DMS79 (cell line): ENCODE data around the gene CBLC.
A peak's percentile ranks its signal among the peaks of the same experiment; 100 is the strongest.

ENCODE experiments used
- DNase-seq: peaks from one replicate; lab custom pipeline; 2025; lab: John Stamatoyannopoulos, UW

The CBLC gene, protein sequence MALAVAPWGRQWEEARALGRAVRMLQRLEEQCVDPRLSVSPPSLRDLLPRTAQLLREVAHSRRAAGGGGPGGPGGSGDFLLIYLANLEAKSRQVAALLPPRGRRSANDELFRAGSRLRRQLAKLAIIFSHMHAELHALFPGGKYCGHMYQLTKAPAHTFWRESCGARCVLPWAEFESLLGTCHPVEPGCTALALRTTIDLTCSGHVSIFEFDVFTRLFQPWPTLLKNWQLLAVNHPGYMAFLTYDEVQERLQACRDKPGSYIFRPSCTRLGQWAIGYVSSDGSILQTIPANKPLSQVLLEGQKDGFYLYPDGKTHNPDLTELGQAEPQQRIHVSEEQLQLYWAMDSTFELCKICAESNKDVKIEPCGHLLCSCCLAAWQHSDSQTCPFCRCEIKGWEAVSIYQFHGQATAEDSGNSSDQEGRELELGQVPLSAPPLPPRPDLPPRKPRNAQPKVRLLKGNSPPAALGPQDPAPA

DNA sequence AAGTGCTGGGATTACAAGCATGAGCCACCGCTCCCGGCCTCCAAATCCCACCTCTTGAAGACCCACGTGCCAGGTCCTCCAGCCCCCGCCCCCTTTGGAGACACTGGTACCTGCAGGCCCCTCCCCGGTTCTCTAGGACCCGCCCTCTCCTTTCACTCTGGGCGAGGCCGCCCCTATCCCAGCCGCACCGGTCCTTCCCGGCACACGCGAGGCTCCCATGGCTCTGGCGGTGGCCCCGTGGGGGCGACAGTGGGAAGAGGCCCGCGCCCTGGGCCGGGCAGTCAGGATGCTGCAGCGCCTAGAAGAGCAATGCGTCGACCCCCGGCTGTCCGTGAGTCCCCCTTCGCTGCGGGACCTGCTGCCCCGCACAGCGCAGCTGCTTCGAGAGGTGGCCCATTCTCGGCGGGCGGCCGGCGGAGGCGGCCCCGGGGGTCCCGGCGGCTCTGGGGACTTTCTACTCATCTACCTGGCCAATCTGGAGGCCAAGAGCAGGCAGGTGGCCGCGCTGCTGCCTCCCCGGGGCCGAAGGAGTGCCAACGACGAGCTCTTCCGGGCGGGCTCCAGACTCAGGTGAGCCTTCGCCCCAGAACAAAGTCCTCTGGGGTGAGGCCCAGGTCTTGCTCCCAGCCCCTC lies at the start of gene CBLC:
TSS of gene CBLC (plus strand) at position 176 of the 633 bp plus-strand sequence. CDS start at position 218, 42 bp downstream.
- peak; percentile 56 for DNase-seq

GRCh38 chr19:44728178-44728577 lies 49.5 kb upstream of the CBLC start:
- DNase-seq = no peak

- DNase-seq = no peak
Measured at GRCh38 chr19:44729516-44730033, 48.1 kb upstream of the CBLC start.

- no peak for DNase-seq
Measured at GRCh38 chr19:44731081-44731480, 46.6 kb upstream of the CBLC start.

GRCh38 chr19:44731622-44732021 lies 46.1 kb upstream of the CBLC start:
- no peak for DNase-seq

DNA sequence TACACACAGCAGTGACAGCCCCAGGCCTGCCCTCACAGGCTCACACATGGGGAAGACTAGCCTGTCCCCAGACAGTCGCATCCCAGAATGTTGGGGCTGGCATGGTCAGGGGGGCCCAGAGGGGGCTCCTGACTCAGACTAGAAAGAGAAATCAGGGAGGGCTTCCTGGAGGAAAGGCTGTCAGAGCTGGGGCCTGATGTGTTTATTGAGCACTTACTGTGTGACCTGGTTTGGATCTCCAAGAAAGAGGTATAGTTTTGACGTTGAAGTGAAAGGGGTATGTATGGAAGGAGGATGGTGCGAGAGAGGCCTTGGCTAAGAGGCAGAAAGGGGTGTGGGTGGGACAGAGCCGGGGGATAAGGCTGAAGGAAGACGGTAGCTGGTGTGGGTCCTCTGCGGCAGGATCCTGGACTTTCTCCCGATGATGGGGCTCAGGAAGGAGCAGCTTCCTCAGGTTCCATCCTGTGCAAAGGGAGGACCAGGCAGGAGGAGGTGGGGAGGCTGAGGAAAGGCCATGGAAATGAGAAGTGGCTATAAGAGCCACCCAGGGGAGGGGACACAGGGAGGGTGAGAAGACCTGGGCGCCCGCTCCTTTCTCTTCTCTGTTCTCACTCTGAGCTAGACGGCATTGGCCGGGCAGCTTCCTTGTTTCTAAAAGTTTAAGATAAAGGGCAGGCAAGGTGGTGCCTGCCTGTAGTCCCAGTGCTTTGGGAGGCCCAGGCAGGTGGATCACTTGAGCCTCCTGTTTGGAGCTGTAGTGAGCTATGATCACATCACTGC lies 45.3 kb upstream of the CBLC start:
- no peak for DNase-seq

GRCh38 chr19:44734357-44734756 lies 43.3 kb upstream of the CBLC start:
- no peak for DNase-seq

GRCh38 chr19:44735011-44735410 lies 42.7 kb upstream of the CBLC start:
- no peak for DNase-seq

DNA sequence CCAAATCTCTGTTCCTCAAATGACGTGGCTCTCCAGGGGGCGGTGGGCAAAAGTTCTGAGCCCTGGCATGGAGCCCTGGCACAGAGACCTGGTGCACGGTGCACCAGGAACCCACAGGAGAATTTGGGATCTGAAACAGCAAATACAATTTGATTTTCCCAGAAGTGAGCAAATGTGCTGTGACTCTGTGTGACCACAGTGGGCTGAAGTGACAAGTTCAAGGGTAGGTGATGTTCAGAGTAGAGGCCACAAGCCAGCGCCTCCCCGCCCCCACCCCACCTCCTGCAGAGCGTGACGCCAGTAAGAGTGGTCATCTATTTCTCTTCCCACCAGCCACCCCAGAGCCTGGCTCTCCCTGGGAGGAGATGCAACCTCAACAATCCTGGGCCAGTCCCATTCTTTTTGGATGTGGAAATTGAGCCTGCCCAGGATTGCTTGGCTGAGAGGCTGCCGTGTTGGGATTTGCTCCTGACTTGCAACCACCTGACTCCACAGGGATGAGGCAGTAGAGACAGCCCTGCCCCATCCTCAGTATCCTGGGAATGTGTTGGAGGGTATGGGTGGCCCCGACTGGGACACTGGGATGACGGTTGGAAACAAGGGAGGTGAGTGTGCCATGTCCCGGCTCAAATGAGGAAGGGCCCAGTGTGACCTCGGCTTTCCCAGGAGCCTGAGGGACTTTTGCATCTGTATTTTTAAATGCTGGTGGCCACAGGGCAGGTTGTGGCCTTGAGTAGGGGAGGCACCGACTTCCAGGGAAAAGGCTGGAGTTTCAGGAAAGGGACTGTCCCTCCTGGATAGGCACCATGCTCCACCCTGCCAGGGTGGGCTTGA lies 40.2 kb upstream of the CBLC start:
- DNase-seq = no peak

- DNase-seq = no peak
Measured at GRCh38 chr19:44738136-44738535, 39.6 kb upstream of the CBLC start.

GRCh38 chr19:44738603-44739558 lies 38.8 kb upstream of the CBLC start:
- DNase-seq = no peak

GRCh38 chr19:44740351-44740824 lies 37.3 kb upstream of the CBLC start:
- DNase-seq = no peak

- DNase-seq = no peak
Measured at GRCh38 chr19:44741258-44741731, 36.4 kb upstream of the CBLC start.

- peak; percentile 68 for DNase-seq
Measured at GRCh38 chr19:44741841-44742329, 35.8 kb upstream of the CBLC start.

- DNase-seq = no peak
Measured at GRCh38 chr19:44742330-44743061, 35.2 kb upstream of the CBLC start.

GRCh38 chr19:44744871-44745332 lies 32.8 kb upstream of the CBLC start:
- DNase-seq = no peak

GRCh38 chr19:44745341-44745831 lies 32.3 kb upstream of the CBLC start:
- DNase-seq = no peak

DNA sequence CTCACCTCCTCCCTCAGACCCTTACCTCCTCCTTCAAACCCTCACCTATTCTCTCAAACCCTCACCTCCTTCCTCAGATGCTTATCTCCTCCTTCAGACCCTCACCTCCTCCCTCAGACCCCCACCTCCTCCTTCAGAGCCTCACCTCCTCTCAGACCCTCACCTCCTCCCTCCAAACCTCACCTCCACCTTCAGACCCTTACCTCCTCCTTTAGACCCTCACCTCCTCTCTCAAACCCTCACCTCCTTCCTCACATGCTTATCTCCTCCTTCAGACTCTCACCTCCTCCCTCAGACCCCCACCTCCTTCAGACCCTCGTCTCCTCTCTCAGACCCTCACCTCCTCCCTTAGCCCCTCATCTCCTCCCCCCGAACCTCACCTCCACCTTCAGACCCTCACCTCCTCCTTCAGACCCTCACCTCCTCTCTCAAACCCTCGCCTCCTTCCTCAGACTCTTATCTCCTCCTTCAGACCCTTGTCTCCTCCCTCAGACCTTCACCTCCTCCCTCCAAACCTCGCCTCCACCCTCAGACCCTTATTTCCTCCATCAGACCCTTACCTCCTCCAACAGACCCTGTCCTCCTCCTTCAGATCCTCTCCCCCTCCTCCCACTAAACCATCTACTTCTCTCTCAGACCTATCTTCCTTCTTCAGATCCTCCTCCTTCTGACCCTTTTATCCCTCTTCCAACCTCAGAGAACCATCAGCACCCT lies 31.6 kb upstream of the CBLC start:
- DNase-seq = no peak
